Testis (tissue), 2 donors: ENCODE data around the gene DCTN1.

Source experiments
- POLR2A ChIP-seq: fragments of 450-650 bp; IDR thresholded peaks from one replicate; pipeline ENCODE4 v1.6.1; 2017; ENCODE audit warnings: antibody characterized with exemption, mild to moderate bottlenecking, moderate library complexity
- TF ChIP-seq, protein P1 (sequence below), 3 experiments: fragments of 450-650 bp in 2 of 3; fragments of 200-600 bp in 1 of 3; sonication (generic) in 1 of 3; IDR thresholded peaks; one replicate each; pipeline ENCODE4 v1.5.1; 2016 to 2019; ENCODE audit warnings: antibody characterized with exemption in 3 of 3, mild to moderate bottlenecking in 2 of 3, moderate library complexity in 1 of 3

DNA sequence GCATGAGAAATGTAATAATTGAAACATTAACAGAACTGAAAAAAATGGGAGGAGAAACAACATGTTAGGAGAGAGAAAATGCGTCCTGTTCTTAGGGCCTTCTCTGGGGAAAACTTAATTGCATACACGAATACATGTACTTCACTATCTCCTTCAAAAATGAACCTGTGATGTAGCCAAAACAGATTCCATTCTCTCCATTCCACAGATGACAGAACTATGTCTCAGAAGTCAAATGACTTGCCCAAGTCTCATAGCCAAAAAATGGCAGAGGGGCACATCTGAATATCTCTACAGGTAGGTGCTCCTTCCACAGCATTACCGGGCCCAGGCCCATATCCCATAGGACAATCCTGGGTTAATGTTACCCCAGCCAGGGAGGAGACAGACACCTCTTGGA is 3.9 kb upstream of the DCTN1 start:
- TF ChIP-seq POLR2A: no peak
- TF ChIP-seq, protein P1, sequence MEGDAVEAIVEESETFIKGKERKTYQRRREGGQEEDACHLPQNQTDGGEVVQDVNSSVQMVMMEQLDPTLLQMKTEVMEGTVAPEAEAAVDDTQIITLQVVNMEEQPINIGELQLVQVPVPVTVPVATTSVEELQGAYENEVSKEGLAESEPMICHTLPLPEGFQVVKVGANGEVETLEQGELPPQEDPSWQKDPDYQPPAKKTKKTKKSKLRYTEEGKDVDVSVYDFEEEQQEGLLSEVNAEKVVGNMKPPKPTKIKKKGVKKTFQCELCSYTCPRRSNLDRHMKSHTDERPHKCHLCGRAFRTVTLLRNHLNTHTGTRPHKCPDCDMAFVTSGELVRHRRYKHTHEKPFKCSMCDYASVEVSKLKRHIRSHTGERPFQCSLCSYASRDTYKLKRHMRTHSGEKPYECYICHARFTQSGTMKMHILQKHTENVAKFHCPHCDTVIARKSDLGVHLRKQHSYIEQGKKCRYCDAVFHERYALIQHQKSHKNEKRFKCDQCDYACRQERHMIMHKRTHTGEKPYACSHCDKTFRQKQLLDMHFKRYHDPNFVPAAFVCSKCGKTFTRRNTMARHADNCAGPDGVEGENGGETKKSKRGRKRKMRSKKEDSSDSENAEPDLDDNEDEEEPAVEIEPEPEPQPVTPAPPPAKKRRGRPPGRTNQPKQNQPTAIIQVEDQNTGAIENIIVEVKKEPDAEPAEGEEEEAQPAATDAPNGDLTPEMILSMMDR (IDR thresholded peaks at IDR 0.05): no peak
